Measurements from ENCODE around the gene CARTPT.

CARTPT gene

GRCh38 chr5:71719063-71719964 is at the start of gene CARTPT:
TSS of gene CARTPT (plus strand) at chr5:71719275. CDS start at chr5:71719294, 19 bp downstream.
- DNase-seq, result no peak

- no peak for DNase-seq
These were observed 41.1 kb upstream of the CARTPT start for GRCh38 chr5:71677977-71678376.

- DNase-seq, result no peak
These were observed 39.4 kb upstream of the CARTPT start for GRCh38 chr5:71679714-71680113.

- DNase-seq, result no peak
These were observed 38.6 kb upstream of the CARTPT start for GRCh38 chr5:71680510-71680909.

GRCh38 chr5:71681296-71681695 is 37.8 kb upstream of the CARTPT start:
- no peak for DNase-seq

- DNase-seq, result no peak
These were observed 34.8 kb upstream of the CARTPT start for GRCh38 chr5:71684309-71684708.

GRCh38 chr5:71693828-71694427 is 25.1 kb upstream of the CARTPT start:
- no peak for DNase-seq

GRCh38 chr5:71695071-71695470 is 24.0 kb upstream of the CARTPT start:
- no peak for DNase-seq

- DNase-seq, result no peak
These were observed 23.5 kb upstream of the CARTPT start for GRCh38 chr5:71695595-71695994.

GRCh38 chr5:71697967-71698366 is 21.1 kb upstream of the CARTPT start:
- DNase-seq, result no peak

- DNase-seq, result no peak
These were observed 19.8 kb upstream of the CARTPT start for GRCh38 chr5:71699233-71699632.

GRCh38 chr5:71699751-71700150 is 19.3 kb upstream of the CARTPT start:
- DNase-seq, result no peak

- no peak for DNase-seq
These were observed 18.3 kb upstream of the CARTPT start for GRCh38 chr5:71700803-71701202.

- DNase-seq, result no peak
These were observed 17.7 kb upstream of the CARTPT start for GRCh38 chr5:71701407-71701806.

- DNase-seq, result no peak
These were observed 15.1 kb upstream of the CARTPT start for GRCh38 chr5:71703941-71704340.

- no peak for DNase-seq
These were observed 13.7 kb upstream of the CARTPT start for GRCh38 chr5:71705421-71705820.

GRCh38 chr5:71706906-71707305 is 12.2 kb upstream of the CARTPT start:
- no peak for DNase-seq

GRCh38 chr5:71711610-71712009 is 7.5 kb upstream of the CARTPT start:
- DNase-seq, result no peak

- DNase-seq, result no peak
These were observed 4.2 kb upstream of the CARTPT start for GRCh38 chr5:71714911-71715310.

GRCh38 chr5:71727978-71728377 is 8.9 kb downstream of the CARTPT start:
- DNase-seq, result no peak

GRCh38 chr5:71731015-71731414 is 11.9 kb downstream of the CARTPT start:
- no peak for DNase-seq

- DNase-seq, result no peak
These were observed 12.9 kb downstream of the CARTPT start for GRCh38 chr5:71732011-71732410.

- no peak for DNase-seq
These were observed 15.1 kb downstream of the CARTPT start for GRCh38 chr5:71734141-71734540.

GRCh38 chr5:71737931-71738539 is 19.0 kb downstream of the CARTPT start:
- no peak for DNase-seq

All from activated CD8-positive, alpha-beta memory T cell treated with anti-CD3 and anti-CD28 coated beads, Interleukin-2, amount 50 U/mL, for 48 hours (primary cell).